DOHH2 (cell line): ENCODE results near the gene VKORC1L1.
"Not testable (repeated sequence)": the region's sequence is repeated elsewhere in the genome, so short reads cannot be mapped to it uniquely, and the experiment has no call there.

Experiments used
- H3F3A ChIP-seq: fragments of 200-600 bp; sonication (generic), shearing (Covaris generic); 2 replicates; pipeline ENCODE4 v1.6.0; 2016; ENCODE audit warnings: antibody characterized with exemption, mild to moderate bottlenecking; ENCODE audit not compliant: control insufficient read depth, insufficient read depth
- H3K27ac ChIP-seq: fragments of 200-600 bp; sonication (generic); 2 replicates; pipeline ENCODE4 v1.5.1; 2014; ENCODE audit warnings: low read depth, mild to moderate bottlenecking, low read length, moderate library complexity
- H3K27me3 ChIP-seq: fragments of 200-600 bp; sonication (generic); 2 replicates; pipeline ENCODE4 v1.6.1; 2014; ENCODE audit warnings: mild to moderate bottlenecking, low read length, mixed read lengths; ENCODE audit not compliant: control insufficient read depth
- H3K36me3 ChIP-seq: fragments of 200-600 bp; sonication (generic); 2 replicates; pipeline ENCODE4 v1.6.1; 2014; ENCODE audit warnings: mild to moderate bottlenecking, low read length, moderate library complexity, mixed read lengths; ENCODE audit not compliant: control insufficient read depth
- H3K4me1 ChIP-seq: fragments of 200-600 bp; sonication (generic); 2 replicates; pipeline ENCODE4 v1.6.1; 2014; ENCODE audit warnings: mild to moderate bottlenecking, low read length, mixed read lengths; ENCODE audit not compliant: control insufficient read depth
- H3K4me2 ChIP-seq: fragments of 200-600 bp; sonication (generic); 2 replicates; pipeline ENCODE4 v1.6.0; 2014; ENCODE audit warnings: mild to moderate bottlenecking, low read length, moderate library complexity
- H3K4me3 ChIP-seq: fragments of 200-600 bp; sonication (generic); 2 replicates; pipeline ENCODE4 v1.5.1; 2014; ENCODE audit warnings: mild to moderate bottlenecking, low read length, mixed read lengths
- H3K79me2 ChIP-seq: fragments of 200-600 bp; sonication (generic); 2 replicates; pipeline ENCODE4 v1.6.1; 2014; ENCODE audit warnings: mild to moderate bottlenecking, low read length, mixed read lengths; ENCODE audit not compliant: control insufficient read depth
- H3K9me2 ChIP-seq: fragments of 200-600 bp; sonication (generic); replicated peaks from 2 replicates; pipeline ENCODE4 v1.6.1; 2014; ENCODE audit warnings: mild to moderate bottlenecking, low read length, mixed read lengths; ENCODE audit not compliant: control insufficient read depth
- H3K9me3 ChIP-seq: fragments of 200-600 bp; sonication (generic); 2 replicates; pipeline ENCODE4 v1.6.1; 2014; ENCODE audit warnings: antibody characterized with exemption, low read length, mixed read lengths; ENCODE audit not compliant: control insufficient read depth, insufficient read depth
- H4K20me1 ChIP-seq: fragments of 200-600 bp; sonication (generic); 2 replicates; pipeline ENCODE4 v1.6.0; 2014; ENCODE audit warnings: low read depth, mild to moderate bottlenecking, antibody characterized with exemption, low read length, moderate library complexity; ENCODE audit not compliant: control insufficient read depth, insufficient read depth
- EZH2phosphoT487 ChIP-seq: fragments of 200-600 bp; sonication (generic); IDR thresholded peaks from 2 replicates; pipeline ENCODE4 v1.6.1; 2017; ENCODE audit warnings: borderline replicate concordance, mild to moderate bottlenecking, antibody characterized with exemption, low read length, moderate library complexity, mixed read lengths
- TF ChIP-seq, protein P1 (sequence below): fragments of 200-600 bp; sonication (generic); IDR thresholded peaks from one replicate; pipeline ENCODE4 v1.5.1; 2014; ENCODE audit warnings: antibody characterized with exemption, mild to moderate bottlenecking, low read depth, low read length; ENCODE audit not compliant: poor library complexity, severe bottlenecking

VKORC1L1 gene

DNA sequence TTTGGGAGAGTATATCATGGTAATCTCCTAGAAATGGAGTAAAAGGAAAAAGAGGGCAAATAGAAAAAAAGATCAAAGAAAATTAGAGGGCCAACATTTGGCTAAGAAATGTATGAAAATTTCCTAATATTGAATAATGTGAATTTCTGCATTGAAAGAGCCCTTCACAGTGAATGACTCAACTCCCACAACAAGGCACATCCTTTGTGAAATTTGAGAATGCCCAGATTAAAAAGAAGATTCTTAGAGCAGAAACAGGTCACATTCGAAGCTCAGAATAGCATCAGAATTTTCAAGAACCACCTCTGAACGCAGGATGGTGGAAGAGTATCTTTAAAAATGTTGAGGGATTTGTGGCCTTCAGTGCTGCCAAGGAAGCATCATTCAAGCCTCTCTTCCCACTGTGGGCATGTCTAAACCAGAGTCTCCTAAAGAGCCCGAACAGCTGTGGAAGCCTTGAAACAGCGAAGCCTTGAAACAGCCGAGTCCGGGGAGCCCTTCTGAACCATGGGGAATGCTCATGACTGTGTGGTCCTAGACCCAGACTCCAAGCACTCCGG, 65.5 kb downstream of the VKORC1L1 start:
- H3K9me3 ChIP-seq: no peaks in the 10 kb centered on the region
- H3K36me3 ChIP-seq: peaks cover 25% of the 10 kb centered on the region
- TF ChIP-seq, protein P1, sequence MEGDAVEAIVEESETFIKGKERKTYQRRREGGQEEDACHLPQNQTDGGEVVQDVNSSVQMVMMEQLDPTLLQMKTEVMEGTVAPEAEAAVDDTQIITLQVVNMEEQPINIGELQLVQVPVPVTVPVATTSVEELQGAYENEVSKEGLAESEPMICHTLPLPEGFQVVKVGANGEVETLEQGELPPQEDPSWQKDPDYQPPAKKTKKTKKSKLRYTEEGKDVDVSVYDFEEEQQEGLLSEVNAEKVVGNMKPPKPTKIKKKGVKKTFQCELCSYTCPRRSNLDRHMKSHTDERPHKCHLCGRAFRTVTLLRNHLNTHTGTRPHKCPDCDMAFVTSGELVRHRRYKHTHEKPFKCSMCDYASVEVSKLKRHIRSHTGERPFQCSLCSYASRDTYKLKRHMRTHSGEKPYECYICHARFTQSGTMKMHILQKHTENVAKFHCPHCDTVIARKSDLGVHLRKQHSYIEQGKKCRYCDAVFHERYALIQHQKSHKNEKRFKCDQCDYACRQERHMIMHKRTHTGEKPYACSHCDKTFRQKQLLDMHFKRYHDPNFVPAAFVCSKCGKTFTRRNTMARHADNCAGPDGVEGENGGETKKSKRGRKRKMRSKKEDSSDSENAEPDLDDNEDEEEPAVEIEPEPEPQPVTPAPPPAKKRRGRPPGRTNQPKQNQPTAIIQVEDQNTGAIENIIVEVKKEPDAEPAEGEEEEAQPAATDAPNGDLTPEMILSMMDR: no peak
- no peak for TF ChIP-seq EZH2phosphoT487
- peaks cover 3% of the 10 kb centered on the region; the same call in 1 of the 2 replicates for H3F3A ChIP-seq
- H3K4me1 ChIP-seq: no peaks in the 10 kb centered on the region
- no peaks in the 10 kb centered on the region for H3K9me2 ChIP-seq
- H3K79me2 ChIP-seq: peaks cover 75% of the 10 kb centered on the region
- H3K4me3 ChIP-seq: no peak overlapping the region
- H3K4me2 ChIP-seq: no peak overlapping the region
- H3K27me3 ChIP-seq: no peaks in the 10 kb centered on the region
- H3K27ac ChIP-seq: no peak overlapping the region
- H4K20me1 ChIP-seq: peaks cover 8% of the 10 kb centered on the region; the same call in 1 of the 2 replicates

DNA sequence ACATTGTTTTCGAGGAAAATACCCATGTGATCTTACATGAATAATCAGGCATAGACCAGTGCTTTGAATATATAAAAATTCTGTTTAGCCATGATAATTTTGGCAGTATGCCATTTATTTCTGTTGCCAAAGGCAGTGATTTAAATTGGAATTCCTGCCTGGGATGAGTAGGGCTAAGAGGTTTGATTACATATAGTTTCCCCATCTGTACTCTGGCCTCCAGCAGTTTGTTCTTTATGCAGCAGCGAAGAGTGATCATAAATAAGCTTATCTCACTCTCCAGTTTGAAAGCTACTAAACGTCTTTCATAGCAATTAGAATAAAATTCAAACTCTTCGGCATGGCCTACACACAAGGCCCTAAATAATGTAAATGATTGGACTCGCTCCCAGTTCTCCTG, 72.9 kb downstream of the VKORC1L1 start:
- H3K27me3 ChIP-seq, H4K20me1 ChIP-seq, H3K9me3 ChIP-seq, H3F3A ChIP-seq, H3K4me2 ChIP-seq, H3K9me2 ChIP-seq, H3K27ac ChIP-seq, H3K4me1 ChIP-seq, H3K4me3 ChIP-seq, H3K36me3 ChIP-seq: not testable (repeated sequence)
- peaks cover 16% of the 10 kb centered on the region for H3K79me2 ChIP-seq

DNA sequence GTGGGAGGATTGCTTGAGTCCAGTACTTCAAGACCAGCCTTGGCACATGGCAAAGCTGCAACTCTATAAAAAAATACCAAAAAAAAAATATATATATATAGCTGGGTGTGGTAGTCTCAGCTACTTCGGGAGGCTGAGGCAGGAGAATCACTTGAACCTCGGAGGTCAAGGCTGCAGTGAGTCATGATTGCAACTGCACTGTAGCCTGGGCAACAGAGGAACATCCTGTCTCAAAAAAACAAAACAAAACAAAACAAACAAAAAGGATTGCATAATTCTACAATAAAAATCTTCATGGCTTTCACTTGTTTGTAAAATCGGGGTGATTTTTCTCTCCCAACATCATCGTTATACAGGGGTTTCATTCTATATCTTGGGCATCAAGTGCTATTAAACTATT, 74.0 kb downstream of the VKORC1L1 start:
- no peak overlapping the region for H3K4me3 ChIP-seq
- no peaks in the 10 kb centered on the region for H3K9me3 ChIP-seq
- no peaks in the 10 kb centered on the region for H3K9me2 ChIP-seq
- TF ChIP-seq EZH2phosphoT487: no peak
- TF ChIP-seq, protein P1: no peak
- no peaks in the 10 kb centered on the region for H3K27me3 ChIP-seq
- no peaks in the 10 kb centered on the region for H4K20me1 ChIP-seq
- H3K79me2 ChIP-seq: peaks cover 12% of the 10 kb centered on the region
- no peak overlapping the region for H3K4me2 ChIP-seq
- H3K27ac ChIP-seq: no peak overlapping the region
- no peaks in the 10 kb centered on the region; the same call in 1 of the 2 replicates for H3F3A ChIP-seq
- H3K36me3 ChIP-seq: peaks cover 2% of the 10 kb centered on the region; the same call in 1 of the 2 replicates
- no peaks in the 10 kb centered on the region for H3K4me1 ChIP-seq

DNA sequence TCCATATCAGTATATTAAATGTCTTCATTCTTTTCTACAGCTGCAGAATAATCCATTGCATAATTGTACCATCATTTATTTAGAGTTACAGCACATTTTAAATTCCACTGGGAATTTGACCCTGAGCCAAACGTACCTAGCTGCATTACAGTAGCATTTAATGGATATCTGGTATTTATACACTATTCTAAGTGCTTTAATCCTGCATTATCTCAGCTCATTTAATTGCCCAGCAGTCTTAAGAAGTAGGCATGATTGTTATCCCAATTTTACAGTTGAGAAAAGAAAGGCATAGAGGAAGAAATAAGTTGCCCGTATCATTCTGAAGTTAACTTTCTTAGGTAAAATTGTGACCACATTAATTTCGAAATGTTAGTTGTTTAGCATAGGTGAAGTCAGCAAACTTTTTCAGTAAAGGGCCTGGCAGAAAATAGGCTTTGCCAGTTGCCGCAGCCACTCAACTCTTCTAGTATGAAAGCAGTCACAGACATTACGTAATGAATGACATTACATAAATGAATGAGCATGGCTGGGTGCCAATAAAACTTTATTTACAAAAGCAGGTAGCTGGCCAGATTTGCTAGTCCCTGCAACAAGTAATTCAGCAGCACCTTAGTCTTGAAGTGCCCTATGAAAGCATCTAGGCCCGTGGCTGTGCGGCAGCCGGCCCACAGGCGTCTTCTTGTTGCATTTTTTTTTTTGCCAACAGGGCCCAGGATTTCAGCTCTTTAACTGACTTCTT, 79.1 kb downstream of the VKORC1L1 start:
- Histone ChIP-seq H3K4me1 (no peaks in the 10 kb centered on the region), H3K79me2 (no peaks in the 10 kb centered on the region), H4K20me1 (peaks cover 5% of the 10 kb centered on the region; the same call in 1 of the 2 replicates), H3F3A (peaks cover 13% of the 10 kb centered on the region), H3K4me3 (no peak overlapping the region), H3K9me2 (no peaks in the 10 kb centered on the region), H3K27ac (no peak overlapping the region), H3K9me3 (no peaks in the 10 kb centered on the region), H3K4me2 (no peak overlapping the region), H3K27me3 (no peaks in the 10 kb centered on the region), H3K36me3 (peaks cover 41% of the 10 kb centered on the region)
- no peak for TF ChIP-seq EZH2phosphoT487
- TF ChIP-seq, protein P1: no peak
